HG03108 (cell line): ENCODE results near the gene CHM.
A peak's percentile ranks its signal among the peaks of the same experiment; 100 is the strongest.
"Not testable (repeated sequence)": the region's sequence is repeated elsewhere in the genome, so short reads cannot be mapped to it uniquely, and the experiment has no call there.

Experiments used
- ATAC-seq: cut with Tn5 transposase; IDR thresholded peaks from one replicate; pipeline ENCODE4 v1.9.1; 2021; ENCODE audit warnings: moderate library complexity; ENCODE audit not compliant: unreplicated experiment

The CHM gene, protein sequence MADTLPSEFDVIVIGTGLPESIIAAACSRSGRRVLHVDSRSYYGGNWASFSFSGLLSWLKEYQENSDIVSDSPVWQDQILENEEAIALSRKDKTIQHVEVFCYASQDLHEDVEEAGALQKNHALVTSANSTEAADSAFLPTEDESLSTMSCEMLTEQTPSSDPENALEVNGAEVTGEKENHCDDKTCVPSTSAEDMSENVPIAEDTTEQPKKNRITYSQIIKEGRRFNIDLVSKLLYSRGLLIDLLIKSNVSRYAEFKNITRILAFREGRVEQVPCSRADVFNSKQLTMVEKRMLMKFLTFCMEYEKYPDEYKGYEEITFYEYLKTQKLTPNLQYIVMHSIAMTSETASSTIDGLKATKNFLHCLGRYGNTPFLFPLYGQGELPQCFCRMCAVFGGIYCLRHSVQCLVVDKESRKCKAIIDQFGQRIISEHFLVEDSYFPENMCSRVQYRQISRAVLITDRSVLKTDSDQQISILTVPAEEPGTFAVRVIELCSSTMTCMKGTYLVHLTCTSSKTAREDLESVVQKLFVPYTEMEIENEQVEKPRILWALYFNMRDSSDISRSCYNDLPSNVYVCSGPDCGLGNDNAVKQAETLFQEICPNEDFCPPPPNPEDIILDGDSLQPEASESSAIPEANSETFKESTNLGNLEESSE

DNA sequence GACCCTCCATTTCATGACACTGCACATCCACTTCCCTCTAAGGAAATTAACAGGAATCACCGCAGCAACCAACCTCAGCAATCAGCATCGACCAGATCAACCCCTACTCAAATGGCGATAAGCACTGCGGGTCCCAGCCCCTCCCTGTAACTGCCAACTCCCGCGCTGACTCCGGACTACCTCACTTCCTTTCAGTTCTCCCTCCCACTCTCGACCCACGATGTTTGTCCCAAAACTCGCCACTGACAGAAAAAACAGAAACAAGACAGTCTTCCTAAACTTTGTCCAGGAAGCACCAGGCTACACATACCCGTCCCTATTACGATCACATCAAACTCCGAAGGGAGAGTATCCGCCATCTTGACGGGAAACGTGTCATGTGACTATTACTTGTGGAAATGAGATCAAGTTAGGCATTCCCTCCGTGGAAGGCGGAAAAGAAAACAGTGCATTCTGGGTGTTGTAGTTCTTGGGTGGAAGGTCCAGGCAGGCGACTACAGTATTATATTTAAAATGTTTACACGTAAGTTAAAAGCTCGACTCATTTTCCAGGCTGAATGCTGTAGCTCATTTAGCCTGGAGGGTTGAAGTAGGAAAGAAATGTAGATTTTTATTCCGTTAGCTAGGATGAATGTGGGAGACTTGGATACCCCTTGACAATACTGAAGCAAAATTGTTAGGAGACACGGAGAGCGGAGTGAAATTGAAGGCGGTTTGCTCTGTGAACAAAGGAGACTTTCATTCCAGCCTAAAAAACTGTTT, at the start of gene CHM:
Gene CHM, minus strand, starts transcription at position 385 of the 762 bp plus-strand sequence. Its CDS starts 26 bp downstream, at position 359.
- peak; percentile 98 for ATAC-seq

DNA sequence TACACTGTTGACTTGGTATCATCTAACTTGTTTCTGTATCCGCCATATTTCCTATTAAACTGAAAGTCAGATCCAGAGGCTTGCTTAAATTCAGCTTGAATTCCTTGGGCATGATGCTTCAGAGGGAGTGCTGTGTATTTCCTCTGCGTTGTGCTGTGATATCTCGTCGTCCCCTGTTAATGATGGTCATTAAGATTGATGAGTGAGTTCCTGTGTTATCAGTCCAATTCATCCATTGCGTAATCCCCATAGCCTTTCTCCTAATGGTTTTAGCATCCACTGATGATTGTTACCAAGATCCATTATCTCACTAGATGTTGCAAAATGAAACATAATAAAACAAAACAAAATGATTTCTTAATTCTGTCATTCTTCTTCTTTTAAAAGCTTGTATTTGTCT, 31.3 kb upstream of the CHM start:
- no peak for ATAC-seq

DNA sequence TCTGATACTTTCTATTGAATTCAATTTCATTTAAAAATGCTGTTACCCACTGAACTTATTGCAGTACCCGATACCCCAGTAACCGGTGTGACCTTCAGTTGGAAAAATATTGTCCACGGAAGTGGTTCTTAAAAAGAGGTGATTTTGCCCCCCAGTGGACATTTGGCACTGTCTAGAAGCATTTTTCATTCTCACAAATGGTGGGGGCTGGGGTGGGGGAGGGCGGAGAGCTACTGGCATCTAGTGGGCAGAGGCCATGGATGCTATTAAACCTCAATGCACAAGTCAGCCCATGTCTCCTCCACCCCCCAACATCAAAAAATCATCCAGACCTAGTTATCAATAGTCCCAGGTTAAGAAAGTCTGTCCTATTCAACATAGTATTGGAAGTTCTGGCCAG, 19.6 kb upstream of the CHM start:
- ATAC-seq, result no peak

DNA sequence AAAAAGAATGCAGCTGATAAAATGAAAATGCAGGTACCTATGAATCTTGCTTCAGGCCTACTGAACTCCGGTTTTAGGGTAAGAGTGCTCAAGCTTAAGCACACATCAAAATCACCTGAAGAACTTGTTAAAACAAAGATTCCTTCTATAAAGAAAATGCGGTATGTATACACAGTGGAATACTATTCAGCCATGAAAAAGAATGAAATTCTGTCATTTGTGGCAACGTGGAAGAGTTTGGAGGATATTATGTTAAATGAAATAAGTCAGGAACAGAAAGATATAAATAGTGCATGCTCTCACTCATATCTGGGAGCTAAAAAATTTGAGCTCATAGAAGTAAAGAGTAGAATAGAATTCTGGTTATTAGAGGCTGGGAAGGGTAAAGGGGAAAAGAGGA, 14.0 kb upstream of the CHM start:
- no peak for ATAC-seq

DNA sequence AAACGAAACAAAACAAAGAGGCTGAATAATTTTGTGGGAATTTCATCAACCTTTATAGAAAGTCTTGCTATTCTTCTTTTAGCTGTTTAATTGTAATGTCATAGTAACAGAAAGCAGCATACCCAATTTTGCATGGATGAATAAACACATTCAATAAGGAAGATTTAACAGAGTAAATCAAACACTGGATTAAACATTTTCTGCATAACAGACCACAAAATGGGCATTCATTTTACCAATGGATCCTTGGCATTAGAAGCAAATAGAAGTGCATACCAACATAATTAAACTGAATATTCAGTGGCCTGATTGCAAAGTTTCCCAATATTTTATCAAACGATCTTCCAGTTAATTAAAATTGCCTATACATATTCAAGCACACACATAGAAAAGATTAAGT, 4.4 kb upstream of the CHM start:
- no peak for ATAC-seq

DNA sequence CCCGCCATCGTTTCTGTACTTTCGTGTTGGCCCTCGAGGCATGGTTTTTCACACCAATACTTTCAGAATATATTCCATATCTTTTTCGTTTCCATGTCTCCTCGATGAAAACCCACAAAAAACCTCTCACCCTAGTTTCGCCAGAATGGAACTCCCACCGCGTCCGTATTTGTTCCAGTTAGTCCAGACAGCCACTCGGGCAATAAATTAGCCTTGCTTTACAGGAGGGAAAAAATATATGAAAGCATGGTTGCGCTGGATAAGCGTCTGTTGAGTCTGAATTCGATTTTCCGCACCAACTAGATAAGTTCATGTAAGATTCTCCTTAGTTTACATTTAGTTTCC, 550 bp upstream of the CHM start:
- ATAC-seq, result no peak

DNA sequence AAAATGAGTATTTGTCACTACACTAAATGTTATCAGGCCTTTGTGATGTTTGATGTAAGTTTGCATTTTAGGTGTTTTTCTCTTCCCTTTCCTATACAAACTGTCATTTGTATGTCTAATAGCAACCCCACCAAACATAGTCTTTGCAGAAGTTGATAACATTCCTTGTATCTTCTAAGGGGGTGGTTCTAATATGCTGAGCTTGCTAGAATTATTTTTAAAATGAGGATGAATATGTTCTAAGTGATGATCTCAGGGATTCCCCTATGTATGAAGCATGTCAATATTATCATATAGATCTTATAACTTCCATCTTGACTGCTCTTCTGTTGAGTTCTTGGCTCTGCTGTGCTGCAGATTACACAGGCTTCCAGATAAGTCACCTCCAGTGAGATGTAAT, 3.1 kb downstream of the CHM start:
- ATAC-seq, result no peak

DNA sequence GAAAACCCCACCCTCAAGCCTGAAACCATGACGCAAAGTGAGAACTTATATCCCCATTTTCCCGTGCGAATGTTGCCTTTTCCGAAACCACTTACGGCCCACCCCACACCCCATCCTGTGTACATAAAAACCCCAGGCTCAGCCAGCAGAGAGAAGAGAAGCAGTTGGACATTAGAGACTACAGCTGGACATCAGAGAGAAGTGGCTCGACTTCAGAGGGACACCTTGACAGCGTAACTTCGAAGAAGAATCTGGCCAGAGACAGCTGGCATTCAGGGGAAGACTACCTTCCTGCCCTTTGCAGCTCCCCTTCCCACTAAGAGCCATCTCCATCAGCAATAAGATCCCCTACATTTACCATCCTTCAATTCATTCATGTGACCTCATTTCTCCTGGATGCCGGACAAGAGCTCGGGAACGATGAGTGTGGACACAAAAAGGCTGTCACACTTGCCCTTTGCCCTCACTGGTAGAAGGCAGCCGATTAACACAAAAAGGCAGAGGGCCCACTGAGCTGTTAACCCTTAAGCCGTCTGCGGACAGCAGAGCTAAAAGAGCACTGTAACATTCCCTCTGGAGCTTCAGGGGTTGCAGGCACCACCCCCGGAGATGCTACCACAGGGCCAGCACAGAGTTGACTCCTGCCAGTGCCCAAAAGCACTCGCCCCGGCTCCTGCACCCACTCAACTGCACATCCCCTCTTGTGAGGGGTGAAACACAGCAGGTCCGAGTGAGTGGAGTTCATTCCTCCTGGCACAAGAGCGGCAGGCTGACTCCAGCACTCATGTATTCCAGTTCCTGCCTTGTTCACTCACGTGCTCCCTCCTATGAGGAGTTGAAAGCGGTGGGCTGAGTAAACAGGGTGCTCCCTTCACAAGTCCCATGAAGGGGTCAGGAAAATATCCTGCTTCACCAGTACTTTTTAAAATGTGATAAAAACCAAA, 7.5 kb downstream of the CHM start:
- ATAC-seq, result no peak

DNA sequence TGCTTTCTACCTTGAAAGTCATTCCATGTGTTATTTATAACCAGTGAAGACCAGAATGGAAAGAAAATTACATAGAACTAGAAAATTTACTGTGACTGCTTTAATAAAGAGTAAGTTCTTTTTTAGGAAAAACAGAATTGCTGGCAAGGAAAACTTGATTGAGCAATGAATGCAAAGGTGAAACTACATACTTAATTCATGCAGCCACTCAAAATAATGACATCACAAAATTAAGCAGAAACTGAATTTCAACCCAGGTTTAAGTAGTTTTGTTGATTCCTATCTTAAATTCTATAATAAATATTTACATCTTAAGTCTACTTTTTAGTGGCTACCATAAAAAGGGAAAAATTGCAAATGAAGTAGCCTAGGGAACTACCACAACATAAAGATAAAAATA, 14.0 kb downstream of the CHM start:
- ATAC-seq, result no peak

DNA sequence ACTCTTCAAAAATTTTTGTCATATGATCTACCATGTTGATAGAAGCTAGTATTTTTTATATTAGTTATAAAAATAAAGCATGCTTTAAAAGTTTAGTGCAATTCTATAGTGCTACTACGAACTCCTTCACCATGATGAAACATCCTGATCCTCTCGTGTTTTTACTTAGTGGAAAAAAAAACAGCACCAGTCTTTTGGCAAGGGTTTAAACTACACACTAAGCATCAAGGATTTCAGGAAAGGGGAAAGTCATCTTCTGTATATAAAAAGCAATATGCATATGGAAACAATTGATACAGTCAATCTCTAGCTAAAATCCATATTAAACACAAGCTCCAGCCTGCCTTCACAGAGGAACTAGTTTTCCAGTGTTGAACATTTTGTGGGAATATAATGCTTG, 18.7 kb downstream of the CHM start:
- ATAC-seq, result no peak

DNA sequence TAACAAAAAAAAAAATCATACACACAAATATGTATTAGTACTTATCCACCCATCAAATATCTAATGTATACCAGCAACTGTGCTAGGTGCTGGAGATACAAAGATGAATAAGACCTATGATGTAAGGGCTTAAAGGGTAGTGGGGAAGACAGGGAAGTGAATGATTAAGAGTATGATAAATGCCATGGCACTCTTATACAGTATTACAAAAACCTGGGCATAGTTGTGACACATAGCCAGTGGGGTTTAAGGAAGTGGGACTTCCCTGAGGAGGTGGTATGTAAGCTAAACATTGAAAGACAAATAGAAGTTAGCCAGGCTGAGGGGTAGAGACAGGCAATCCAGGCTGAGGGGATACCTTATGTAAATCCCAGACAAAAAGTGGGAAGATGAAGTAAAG, 23.5 kb downstream of the CHM start:
- ATAC-seq, result no peak

DNA sequence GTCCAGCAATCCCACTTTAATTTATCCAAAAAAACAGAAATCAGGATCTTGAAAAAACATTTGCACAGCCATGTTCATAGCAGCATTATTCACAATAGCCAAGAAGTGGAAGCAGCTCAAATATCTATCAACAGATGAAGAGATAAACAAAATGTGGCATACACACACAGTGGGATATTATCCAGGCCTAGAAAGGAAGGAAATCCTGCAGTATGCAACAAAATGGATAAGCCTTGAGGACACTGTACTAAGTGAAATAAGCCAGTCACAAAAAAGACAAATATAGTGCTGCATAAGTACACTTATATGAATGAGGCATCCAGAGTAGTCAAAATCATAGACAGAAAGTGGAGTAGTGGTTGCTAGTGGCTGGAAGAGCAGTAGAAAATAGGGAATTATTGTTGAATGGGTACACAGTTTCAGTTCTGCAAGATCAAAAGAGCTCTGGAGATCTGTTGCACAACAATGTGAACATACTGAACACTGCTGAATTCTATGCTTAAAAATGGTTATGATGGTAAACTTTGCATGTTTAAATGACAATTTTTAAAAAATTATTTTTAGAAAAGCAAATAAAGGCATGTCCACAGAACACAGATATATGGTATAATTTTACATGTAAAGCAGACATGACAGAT, 25.6 kb downstream of the CHM start:
- ATAC-seq, result no peak

DNA sequence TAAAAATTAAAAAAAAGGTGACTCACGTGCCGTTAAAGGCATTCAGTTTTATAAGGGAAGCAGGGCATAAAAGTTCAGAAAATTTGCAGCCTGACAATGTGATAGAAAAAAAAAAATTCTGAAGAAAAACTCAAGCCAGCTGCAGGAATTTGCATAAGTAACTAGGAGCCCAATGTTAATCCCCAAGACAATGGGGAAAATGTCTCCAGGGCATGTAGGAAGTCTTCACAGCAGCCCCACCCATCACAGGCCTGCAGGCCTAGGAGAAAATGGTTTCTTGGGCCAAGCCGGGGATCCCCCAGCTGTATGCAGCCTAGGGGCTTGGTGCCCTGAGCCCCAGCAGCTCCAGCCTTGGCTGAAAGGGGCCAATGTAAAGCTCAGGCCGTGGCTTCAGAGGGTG, 31.2 kb downstream of the CHM start:
- ATAC-seq, result no peak

DNA sequence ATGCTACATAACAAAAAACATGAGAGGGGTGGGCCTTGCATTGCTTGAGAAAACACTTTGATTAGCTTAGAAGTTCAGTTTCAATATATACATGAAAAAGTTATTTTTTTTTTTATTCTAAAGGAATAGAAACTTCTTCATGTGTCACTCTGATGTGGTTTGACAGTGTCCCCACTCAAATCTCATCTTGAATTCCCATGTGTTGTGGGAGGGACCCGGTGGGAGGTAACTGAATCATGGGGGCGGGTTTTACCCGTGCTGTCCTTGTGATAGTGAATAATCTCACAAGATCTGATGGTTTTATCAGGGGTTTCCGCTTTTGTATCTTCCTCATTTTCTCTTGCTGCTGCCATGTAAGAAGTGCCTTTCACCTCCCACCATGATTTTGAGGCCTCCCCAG, 32.4 kb downstream of the CHM start:
- not testable (repeated sequence) for ATAC-seq

DNA sequence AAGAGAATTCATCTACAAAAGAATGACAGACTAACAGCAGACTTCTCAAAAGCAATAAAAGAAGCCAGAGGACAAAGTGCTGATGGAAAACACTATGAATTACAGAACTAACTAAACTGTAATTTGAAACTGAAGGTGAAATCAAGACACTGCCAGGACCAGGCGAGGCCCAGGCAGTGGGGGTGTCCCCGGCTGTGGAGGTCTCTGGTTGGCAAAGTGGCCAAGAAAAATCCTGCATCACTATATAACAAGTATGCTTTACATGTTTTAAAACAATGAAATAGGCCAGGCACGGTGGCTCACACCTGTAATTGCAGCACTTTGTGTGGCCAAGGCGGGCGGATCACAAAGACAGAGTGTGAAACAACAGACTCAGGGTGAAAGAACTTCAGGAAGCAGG, 32.9 kb downstream of the CHM start:
- no peak for ATAC-seq

DNA sequence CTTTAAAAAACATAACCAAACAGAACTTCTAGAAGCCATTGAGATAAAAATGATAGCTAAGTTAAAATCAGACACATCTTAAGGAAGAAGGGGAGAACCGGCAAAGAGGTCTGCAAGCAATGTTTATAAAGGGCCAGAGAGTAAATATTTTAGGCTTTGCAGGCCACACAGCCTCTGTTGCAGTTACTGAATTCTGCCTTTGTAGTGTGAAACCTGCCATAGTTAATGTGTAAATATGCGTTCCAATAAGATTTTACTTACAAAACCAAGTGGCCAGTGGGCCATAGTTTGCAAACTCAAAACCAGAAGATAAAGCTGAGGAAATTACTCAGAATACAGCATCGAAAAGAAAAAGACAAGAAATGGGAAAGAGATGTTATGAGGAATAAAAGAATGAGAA, 33.6 kb downstream of the CHM start:
- no peak for ATAC-seq

DNA sequence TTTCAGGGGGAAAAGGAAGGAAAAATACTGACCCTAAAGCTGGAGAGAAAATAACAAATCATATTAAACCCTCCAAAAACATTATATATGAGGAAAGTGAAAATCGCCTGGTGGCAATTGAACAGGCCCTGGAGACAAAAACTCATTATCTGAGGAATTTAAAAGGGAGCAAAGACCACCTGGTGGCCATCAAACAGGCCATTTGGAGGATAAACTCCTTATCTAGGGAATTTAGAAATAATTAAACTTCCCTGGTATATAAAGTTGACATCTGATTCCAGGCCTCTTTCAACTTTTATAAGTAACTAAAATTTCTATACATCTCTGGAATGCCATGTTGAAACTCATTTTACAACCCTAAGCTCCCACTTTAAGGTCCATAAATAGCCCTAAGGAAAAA, 35.2 kb downstream of the CHM start:
- ATAC-seq, result no peak

DNA sequence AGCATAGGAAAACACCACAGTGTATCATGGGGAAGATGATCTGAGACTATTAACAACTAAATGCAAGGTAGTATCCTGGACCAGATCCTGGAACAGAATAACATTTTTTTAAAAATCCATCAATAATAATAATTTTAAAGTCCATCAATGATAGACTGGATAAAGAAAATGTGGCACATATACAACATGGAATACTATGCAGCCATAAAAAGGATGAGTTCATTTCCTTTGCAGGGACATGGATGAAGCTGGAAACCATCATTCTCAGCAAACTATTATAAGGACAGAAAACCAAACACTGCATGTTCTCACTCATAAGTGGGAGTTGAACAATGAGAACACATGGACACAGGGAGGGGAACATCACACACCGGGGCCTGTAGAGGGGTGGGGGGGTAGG, 37.6 kb downstream of the CHM start:
- ATAC-seq, result not testable (repeated sequence)

DNA sequence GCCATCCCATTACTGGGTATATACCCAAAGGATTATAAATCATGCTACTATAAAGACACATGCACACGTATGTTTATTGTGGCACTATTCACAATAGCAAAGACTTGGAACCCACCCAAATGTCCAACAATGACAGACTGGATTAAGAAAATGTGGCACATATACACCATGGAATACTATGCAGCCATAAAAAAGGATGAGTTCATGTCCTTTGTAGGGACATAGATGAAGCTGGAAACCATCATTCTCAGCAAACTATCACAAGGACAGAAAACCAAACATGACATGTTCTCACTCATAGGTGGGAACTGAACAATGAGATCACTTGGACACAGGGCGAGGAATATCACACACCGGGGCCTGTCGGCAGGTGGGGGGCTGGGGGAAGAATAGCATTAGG, 39.5 kb downstream of the CHM start:
- not testable (repeated sequence) for ATAC-seq

DNA sequence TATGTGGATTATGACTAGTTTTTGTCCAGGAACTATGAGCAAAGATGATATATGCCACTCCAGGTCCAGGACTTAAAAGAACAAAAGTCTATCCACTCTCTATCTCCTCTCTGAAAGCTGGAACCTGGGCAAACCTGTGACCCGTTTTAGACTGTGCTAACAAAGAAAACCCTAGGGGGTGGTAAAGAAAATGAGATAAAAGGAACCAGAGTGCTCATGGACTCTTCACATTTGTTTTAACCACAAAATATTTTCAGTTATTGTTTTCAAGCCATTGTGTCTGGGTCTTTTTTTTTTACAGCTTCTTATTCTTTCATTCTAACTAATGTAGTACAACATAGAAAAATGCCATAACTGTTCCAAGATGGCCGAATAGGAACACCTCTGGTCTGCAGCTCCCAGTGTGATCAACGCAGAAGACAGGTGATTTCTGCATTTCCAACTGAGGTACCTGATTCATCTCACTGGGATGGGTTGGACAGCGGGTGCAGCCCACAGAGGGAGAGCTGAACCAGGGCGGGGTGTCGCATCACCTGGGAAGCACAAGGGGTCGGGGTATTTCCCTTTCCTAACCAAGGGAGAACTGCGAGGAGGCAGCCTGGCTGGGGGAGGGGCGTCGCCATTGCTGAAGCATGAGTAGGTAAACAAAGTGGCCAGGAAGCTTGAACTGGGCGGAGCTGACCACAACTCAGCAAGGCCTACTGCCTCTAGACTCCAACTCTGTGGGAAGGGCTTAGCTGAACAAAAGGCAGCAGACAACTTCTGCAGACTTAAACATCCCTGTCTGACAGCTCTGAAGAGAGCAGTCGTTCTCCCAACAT, 45.1 kb downstream of the CHM start:
- ATAC-seq, result no peak
